WTC11 (cell line): ENCODE results near the gene SLC30A1. TPM values are rescaled to one million over a fixed set of nuclear protein-coding genes. Genes with fewer than 3 reads are reported as not detected.

ENCODE experiments used
- ATAC-seq: fragments of 200-7000 bp; cut with Tn5 transposase; 2 replicates; pipeline ENCODE4 v1.10.0; 2021; ENCODE audit warnings: mild to moderate bottlenecking, moderate library complexity
- CTCF ChIA-PET: fragments of 300-600 bp; sonication (Branson Sonifier 250); formaldehyde crosslinking; loops from one replicate; lab custom pipeline; 2021; ENCODE audit warnings: antibody characterized with exemption; lab: Charles Lee
- POLR2A ChIA-PET: fragments of 350-600 bp; sonication (Branson Sonifier 250); formaldehyde crosslinking; loops from one replicate; lab custom pipeline; 2021; ENCODE audit warnings: antibody characterized with exemption; lab: Charles Lee
- DNase-seq: peaks from one replicate; pipeline ENCODE4 v3.0.0; 2021; ENCODE audit warnings: low spot score
- H3K27ac Mint-ChIP-seq: 2 replicates; pipeline ENCODE4 v1.8.0; 2021; ENCODE audit warnings: mixed read lengths
- H3K27me3 Mint-ChIP-seq: 2 replicates; pipeline ENCODE4 v1.8.0; 2021; ENCODE audit warnings: low read depth, mild to moderate bottlenecking, moderate library complexity, mixed read lengths
- H3K36me3 Mint-ChIP-seq: 2 replicates; pipeline ENCODE4 v1.8.0; 2021; ENCODE audit warnings: mixed read lengths
- H3K4me1 Mint-ChIP-seq: 2 replicates; pipeline ENCODE4 v1.8.0; 2022; ENCODE audit warnings: mixed read lengths
- H3K4me3 Mint-ChIP-seq: 2 replicates; pipeline ENCODE4 v1.8.0; 2021; ENCODE audit warnings: mild to moderate bottlenecking, moderate library complexity, mixed read lengths
- H3K9me3 Mint-ChIP-seq: 2 replicates; pipeline ENCODE4 v1.8.0; 2021; ENCODE audit warnings: mixed read lengths
- ATF1 ChIP-seq: sonication (generic); formaldehyde crosslinking; IDR thresholded peaks from 2 replicates; pipeline ENCODE4 v1.8.1; 2023; ENCODE audit warnings: mild to moderate bottlenecking, moderate library complexity, missing genetic modification reagents
- CBFB ChIP-seq: sonication (generic); formaldehyde crosslinking; IDR thresholded peaks from 2 replicates; pipeline ENCODE4 v1.8.1; 2022; ENCODE audit warnings: mild to moderate bottlenecking, low read depth, missing genetic modification reagents
- CREB1 ChIP-seq: sonication (generic); formaldehyde crosslinking; IDR thresholded peaks from 2 replicates; pipeline ENCODE4 v1.8.0; 2023; ENCODE audit warnings: mild to moderate bottlenecking, missing genetic modification reagents
- CREM ChIP-seq: sonication (generic); formaldehyde crosslinking; IDR thresholded peaks from 2 replicates; pipeline ENCODE4 v1.8.1; 2022; ENCODE audit warnings: mild to moderate bottlenecking, missing genetic modification reagents, moderate library complexity
- FOXJ3 ChIP-seq: sonication (generic); formaldehyde crosslinking; IDR thresholded peaks from 2 replicates; pipeline ENCODE4 v1.9.0; 2021; ENCODE audit warnings: missing genetic modification reagents, mild to moderate bottlenecking, borderline replicate concordance
- FOXP1 ChIP-seq: sonication (generic); formaldehyde crosslinking; IDR thresholded peaks from 2 replicates; pipeline ENCODE4 v1.8.0; 2022; ENCODE audit warnings: missing genetic modification reagents, mild to moderate bottlenecking, moderate library complexity, borderline replicate concordance
- JUN ChIP-seq: sonication (generic); formaldehyde crosslinking; IDR thresholded peaks from 2 replicates; pipeline ENCODE4 v1.8.0; 2023; ENCODE audit warnings: mild to moderate bottlenecking, missing genetic modification reagents
- MAX ChIP-seq: sonication (generic); formaldehyde crosslinking; IDR thresholded peaks from 2 replicates; pipeline ENCODE4 v1.8.0; 2022; ENCODE audit warnings: mild to moderate bottlenecking, missing genetic modification reagents
- MXD4 ChIP-seq: fragments of 250-450 bp; sonication (Bioruptor Pico); IDR thresholded peaks from 2 replicates; pipeline ENCODE4 v1.8.0; 2021; ENCODE audit warnings: mild to moderate bottlenecking, moderate library complexity, borderline replicate concordance
- MYBL2 ChIP-seq: sonication (generic); formaldehyde crosslinking; IDR thresholded peaks from 2 replicates; pipeline ENCODE4 v1.8.1; 2023; ENCODE audit warnings: mild to moderate bottlenecking, moderate library complexity, missing genetic modification reagents
- NFATC4 ChIP-seq: fragments of 250-450 bp; sonication (Bioruptor Pico); IDR thresholded peaks from 2 replicates; pipeline ENCODE4 v1.9.0; 2021; ENCODE audit warnings: mild to moderate bottlenecking
- NR1H2 ChIP-seq: sonication (generic); formaldehyde crosslinking; IDR thresholded peaks from 2 replicates; pipeline ENCODE4 v1.9.0; 2021; ENCODE audit warnings: mild to moderate bottlenecking, moderate library complexity, missing genetic modification reagents
- NR2C2 ChIP-seq: sonication (generic); formaldehyde crosslinking; IDR thresholded peaks from 2 replicates; pipeline ENCODE4 v1.8.0; 2022; ENCODE audit warnings: mild to moderate bottlenecking, missing genetic modification reagents
- PRRX2 ChIP-seq: fragments of 250-450 bp; sonication (Bioruptor Pico); IDR thresholded peaks from 2 replicates; pipeline ENCODE4 v1.8.0; 2021; ENCODE audit warnings: mild to moderate bottlenecking
- RELA ChIP-seq: sonication (generic); formaldehyde crosslinking; IDR thresholded peaks from 2 replicates; pipeline ENCODE4 v1.8.1; 2022; ENCODE audit warnings: missing genetic modification reagents, mild to moderate bottlenecking, borderline replicate concordance
- USF2 ChIP-seq: sonication (generic); formaldehyde crosslinking; IDR thresholded peaks from 2 replicates; pipeline ENCODE4 v1.8.1; 2023; ENCODE audit warnings: mild to moderate bottlenecking, missing genetic modification reagents, moderate library complexity
- ZNF138 ChIP-seq: sonication (generic); formaldehyde crosslinking; conservative IDR thresholded peaks from 2 replicates; pipeline ENCODE4 v1.8.1; 2022; ENCODE audit warnings: mild to moderate bottlenecking, moderate library complexity, missing genetic modification reagents
- ZNF396 ChIP-seq: fragments of 250-450 bp; sonication (Bioruptor Pico); IDR thresholded peaks from 2 replicates; pipeline ENCODE4 v1.8.0; 2021; ENCODE audit warnings: mild to moderate bottlenecking, moderate library complexity, borderline replicate concordance
- ZNF416 ChIP-seq: fragments of 250-450 bp; sonication (Bioruptor Pico); IDR thresholded peaks from 2 replicates; pipeline ENCODE4 v1.9.0; 2021; ENCODE audit warnings: mild to moderate bottlenecking, inconsistent platforms
- total RNA-seq: library from RNA; stranded (reverse); gene quantifications from 3 replicates; pipeline ENCODE4 v1.2.3, GENCODE V29; 2021
- TF ChIP-seq, protein P1 (sequence below): sonication (generic); formaldehyde crosslinking; IDR thresholded peaks from 2 replicates; pipeline ENCODE4 v1.8.0; 2023; ENCODE audit warnings: mild to moderate bottlenecking, missing genetic modification reagents
- TF ChIP-seq, protein P2 (sequence below): sonication (generic); formaldehyde crosslinking; IDR thresholded peaks from 2 replicates; pipeline ENCODE4 v1.8.0; 2022; ENCODE audit warnings: mild to moderate bottlenecking, missing genetic modification reagents
- TF ChIP-seq, protein P3 (sequence below): sonication (generic); formaldehyde crosslinking; IDR thresholded peaks from 2 replicates; pipeline ENCODE4 v1.8.0; 2022; ENCODE audit warnings: mild to moderate bottlenecking, missing genetic modification reagents
- TF ChIP-seq, protein P4 (sequence below): fragments of 250-450 bp; sonication (Bioruptor Pico); IDR thresholded peaks from 2 replicates; pipeline ENCODE4 v2.1.2; 2022; ENCODE audit warnings: mild to moderate bottlenecking, moderate library complexity
- TF ChIP-seq, protein P5 (sequence below): fragments of 250-450 bp; sonication (Bioruptor Pico); IDR thresholded peaks from 2 replicates; pipeline ENCODE4 v1.8.0; 2021; ENCODE audit warnings: mild to moderate bottlenecking
- TF ChIP-seq, protein P6 (sequence below): sonication (generic); formaldehyde crosslinking; conservative IDR thresholded peaks from 2 replicates; pipeline ENCODE4 v1.8.1; 2022; ENCODE audit warnings: mild to moderate bottlenecking, missing genetic modification reagents
- TF ChIP-seq, protein P7 (sequence below): sonication (generic); formaldehyde crosslinking; IDR thresholded peaks from 2 replicates; pipeline ENCODE4 v1.8.0; 2023; ENCODE audit warnings: missing genetic modification reagents

Gene SLC30A1
- total RNA-seq, 1 experiment from 2014 or later = 20.0 TPM

DNA sequence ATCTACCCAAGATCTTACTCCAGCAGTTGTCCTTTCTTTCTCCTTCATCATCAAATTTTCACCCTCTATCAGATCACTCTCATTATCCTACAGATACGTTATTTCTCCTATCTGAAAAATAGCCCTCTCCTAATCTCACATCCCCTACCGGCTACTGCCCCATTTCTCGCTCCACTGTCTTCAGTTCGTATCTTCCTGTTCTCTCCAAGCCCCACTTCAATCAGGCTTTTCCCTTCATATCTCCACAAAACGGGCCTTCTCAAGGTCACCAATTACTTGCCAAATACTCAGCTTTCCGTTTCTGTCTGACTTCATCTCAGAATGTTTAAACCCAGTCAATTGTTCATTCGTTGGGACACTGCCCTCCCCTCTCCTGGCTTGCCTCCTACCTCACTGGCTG, 32.4 kb downstream of the SLC30A1 start:
- CTCF ChIA-PET = no interaction called here

GRCh38 chr1:211543025-211543424, 35.9 kb downstream of the SLC30A1 start:
- Mint-ChIP-seq H3K27me3 (peaks cover 3% of the 10 kb centered on the region; the same call in 1 of the 2 replicates), H3K27ac (no peak overlapping the region), H3K36me3 (peaks cover 12% of the 10 kb centered on the region), H3K4me1 (peaks cover 9% of the 10 kb centered on the region), H3K9me3 (peaks cover 17% of the 10 kb centered on the region), H3K4me3 (no peak overlapping the region)
- CTCF ChIA-PET = interaction anchor here (1.2 to 1.4 kb wide), 2 partner anchors 29 to 155 kb away, joined by 3 read pairs; no protein-coding TSS in a partner anchor
- DNase-seq (no peak), ATAC-seq (no peak)
- TF ChIP-seq ZNF416 (CRISPR knock-in tag) (no peak), NFATC4 (CRISPR knock-in tag) (no peak), MAX (CRISPR knock-in tag) (no peak), CREB1 (CRISPR knock-in tag) (no peak), USF2 (CRISPR knock-in tag) (no peak), RELA (CRISPR knock-in tag) (no peak), JUN (no peak), FOXJ3 (CRISPR knock-in tag) (no peak), PRRX2 (CRISPR knock-in tag) (no peak), ZNF396 (CRISPR knock-in tag) (no peak), ZNF138 (CRISPR knock-in tag) (no peak), ATF1 (no peak), CREM (CRISPR knock-in tag) (no peak), NR2C2 (CRISPR knock-in tag) (no peak), MXD4 (CRISPR knock-in tag) (no peak), CBFB (CRISPR knock-in tag) (no peak)
- TF ChIP-seq, protein P1, sequence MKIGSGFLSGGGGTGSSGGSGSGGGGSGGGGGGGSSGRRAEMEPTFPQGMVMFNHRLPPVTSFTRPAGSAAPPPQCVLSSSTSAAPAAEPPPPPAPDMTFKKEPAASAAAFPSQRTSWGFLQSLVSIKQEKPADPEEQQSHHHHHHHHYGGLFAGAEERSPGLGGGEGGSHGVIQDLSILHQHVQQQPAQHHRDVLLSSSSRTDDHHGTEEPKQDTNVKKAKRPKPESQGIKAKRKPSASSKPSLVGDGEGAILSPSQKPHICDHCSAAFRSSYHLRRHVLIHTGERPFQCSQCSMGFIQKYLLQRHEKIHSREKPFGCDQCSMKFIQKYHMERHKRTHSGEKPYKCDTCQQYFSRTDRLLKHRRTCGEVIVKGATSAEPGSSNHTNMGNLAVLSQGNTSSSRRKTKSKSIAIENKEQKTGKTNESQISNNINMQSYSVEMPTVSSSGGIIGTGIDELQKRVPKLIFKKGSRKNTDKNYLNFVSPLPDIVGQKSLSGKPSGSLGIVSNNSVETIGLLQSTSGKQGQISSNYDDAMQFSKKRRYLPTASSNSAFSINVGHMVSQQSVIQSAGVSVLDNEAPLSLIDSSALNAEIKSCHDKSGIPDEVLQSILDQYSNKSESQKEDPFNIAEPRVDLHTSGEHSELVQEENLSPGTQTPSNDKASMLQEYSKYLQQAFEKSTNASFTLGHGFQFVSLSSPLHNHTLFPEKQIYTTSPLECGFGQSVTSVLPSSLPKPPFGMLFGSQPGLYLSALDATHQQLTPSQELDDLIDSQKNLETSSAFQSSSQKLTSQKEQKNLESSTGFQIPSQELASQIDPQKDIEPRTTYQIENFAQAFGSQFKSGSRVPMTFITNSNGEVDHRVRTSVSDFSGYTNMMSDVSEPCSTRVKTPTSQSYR (CRISPR knock-in tag) = no peak
- TF ChIP-seq, protein P2, sequence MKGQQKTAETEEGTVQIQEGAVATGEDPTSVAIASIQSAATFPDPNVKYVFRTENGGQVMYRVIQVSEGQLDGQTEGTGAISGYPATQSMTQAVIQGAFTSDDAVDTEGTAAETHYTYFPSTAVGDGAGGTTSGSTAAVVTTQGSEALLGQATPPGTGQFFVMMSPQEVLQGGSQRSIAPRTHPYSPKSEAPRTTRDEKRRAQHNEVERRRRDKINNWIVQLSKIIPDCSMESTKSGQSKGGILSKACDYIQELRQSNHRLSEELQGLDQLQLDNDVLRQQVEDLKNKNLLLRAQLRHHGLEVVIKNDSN = no peak
- TF ChIP-seq, protein P3, sequence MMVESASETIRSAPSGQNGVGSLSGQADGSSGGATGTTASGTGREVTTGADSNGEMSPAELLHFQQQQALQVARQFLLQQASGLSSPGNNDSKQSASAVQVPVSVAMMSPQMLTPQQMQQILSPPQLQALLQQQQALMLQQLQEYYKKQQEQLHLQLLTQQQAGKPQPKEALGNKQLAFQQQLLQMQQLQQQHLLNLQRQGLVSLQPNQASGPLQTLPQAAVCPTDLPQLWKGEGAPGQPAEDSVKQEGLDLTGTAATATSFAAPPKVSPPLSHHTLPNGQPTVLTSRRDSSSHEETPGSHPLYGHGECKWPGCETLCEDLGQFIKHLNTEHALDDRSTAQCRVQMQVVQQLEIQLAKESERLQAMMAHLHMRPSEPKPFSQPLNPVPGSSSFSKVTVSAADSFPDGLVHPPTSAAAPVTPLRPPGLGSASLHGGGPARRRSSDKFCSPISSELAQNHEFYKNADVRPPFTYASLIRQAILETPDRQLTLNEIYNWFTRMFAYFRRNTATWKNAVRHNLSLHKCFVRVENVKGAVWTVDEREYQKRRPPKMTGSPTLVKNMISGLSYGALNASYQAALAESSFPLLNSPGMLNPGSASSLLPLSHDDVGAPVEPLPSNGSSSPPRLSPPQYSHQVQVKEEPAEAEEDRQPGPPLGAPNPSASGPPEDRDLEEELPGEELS (CRISPR knock-in tag) = no peak
- TF ChIP-seq, protein P4, sequence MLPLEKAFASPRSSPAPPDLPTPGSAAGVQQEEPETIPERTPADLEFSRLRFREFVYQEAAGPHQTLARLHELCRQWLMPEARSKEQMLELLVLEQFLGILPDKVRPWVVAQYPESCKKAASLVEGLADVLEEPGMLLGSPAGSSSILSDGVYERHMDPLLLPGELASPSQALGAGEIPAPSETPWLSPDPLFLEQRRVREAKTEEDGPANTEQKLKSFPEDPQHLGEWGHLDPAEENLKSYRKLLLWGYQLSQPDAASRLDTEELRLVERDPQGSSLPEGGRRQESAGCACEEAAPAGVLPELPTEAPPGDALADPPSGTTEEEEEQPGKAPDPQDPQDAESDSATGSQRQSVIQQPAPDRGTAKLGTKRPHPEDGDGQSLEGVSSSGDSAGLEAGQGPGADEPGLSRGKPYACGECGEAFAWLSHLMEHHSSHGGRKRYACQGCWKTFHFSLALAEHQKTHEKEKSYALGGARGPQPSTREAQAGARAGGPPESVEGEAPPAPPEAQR = no peak
- POLR2A ChIA-PET = interaction anchor here (1.2 kb wide), 1 partner anchor 36 kb away, joined by 3 read pairs; the partner anchor contains the start of gene SLC30A1

More for the DNA sequence above, 32.4 kb downstream of the SLC30A1 start:
- Mint-ChIP-seq H3K27me3 (no peaks in the 10 kb centered on the region), H3K36me3 (peaks cover 2% of the 10 kb centered on the region; the same call in 1 of the 2 replicates), H3K4me1 (no peaks in the 10 kb centered on the region; the same call in 1 of the 2 replicates), H3K4me3 (no peak overlapping the region), H3K27ac (no peak overlapping the region), H3K9me3 (peaks cover 2% of the 10 kb centered on the region)
- POLR2A ChIA-PET = no interaction called here
- DNase-seq (no peak), ATAC-seq (no peak)
- TF ChIP-seq NR1H2 (CRISPR knock-in tag) (no peak), PRRX2 (CRISPR knock-in tag) (no peak), MYBL2 (CRISPR knock-in tag) (no peak), FOXP1 (CRISPR knock-in tag) (no peak)
- TF ChIP-seq, protein P5, sequence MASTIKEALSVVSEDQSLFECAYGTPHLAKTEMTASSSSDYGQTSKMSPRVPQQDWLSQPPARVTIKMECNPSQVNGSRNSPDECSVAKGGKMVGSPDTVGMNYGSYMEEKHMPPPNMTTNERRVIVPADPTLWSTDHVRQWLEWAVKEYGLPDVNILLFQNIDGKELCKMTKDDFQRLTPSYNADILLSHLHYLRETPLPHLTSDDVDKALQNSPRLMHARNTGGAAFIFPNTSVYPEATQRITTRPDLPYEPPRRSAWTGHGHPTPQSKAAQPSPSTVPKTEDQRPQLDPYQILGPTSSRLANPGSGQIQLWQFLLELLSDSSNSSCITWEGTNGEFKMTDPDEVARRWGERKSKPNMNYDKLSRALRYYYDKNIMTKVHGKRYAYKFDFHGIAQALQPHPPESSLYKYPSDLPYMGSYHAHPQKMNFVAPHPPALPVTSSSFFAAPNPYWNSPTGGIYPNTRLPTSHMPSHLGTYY (CRISPR knock-in tag) = no peak
- TF ChIP-seq, protein P6, sequence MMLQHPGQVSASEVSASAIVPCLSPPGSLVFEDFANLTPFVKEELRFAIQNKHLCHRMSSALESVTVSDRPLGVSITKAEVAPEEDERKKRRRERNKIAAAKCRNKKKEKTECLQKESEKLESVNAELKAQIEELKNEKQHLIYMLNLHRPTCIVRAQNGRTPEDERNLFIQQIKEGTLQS (CRISPR knock-in tag) = no peak
- TF ChIP-seq, protein P7, sequence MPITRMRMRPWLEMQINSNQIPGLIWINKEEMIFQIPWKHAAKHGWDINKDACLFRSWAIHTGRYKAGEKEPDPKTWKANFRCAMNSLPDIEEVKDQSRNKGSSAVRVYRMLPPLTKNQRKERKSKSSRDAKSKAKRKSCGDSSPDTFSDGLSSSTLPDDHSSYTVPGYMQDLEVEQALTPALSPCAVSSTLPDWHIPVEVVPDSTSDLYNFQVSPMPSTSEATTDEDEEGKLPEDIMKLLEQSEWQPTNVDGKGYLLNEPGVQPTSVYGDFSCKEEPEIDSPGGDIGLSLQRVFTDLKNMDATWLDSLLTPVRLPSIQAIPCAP (CRISPR knock-in tag) = no peak
